Gastroesophageal sphincter (tissue), 3 donors: Measurements from ENCODE around the gene ROR2.

Source experiments
- POLR2A ChIP-seq, 2 donors: fragments of 450-650 bp; IDR thresholded peaks; one replicate each; pipeline ENCODE4 v1.6.1; 2017; ENCODE audit warnings: antibody characterized with exemption in 2 of 2, mild to moderate bottlenecking in 2 of 2, moderate library complexity in 1 of 2
- POLR2AphosphoS5 ChIP-seq: sonication (generic); formaldehyde crosslinking; IDR thresholded peaks from one replicate; pipeline ENCODE4 v1.6.1; 2017; ENCODE audit warnings: antibody characterized with exemption
- TF ChIP-seq, protein P1 (sequence below), 4 experiments: fragments of 200-600 bp in 2 of 4; fragments of 450-650 bp in 2 of 4; sonication (generic) in 1 of 4; IDR thresholded peaks; one replicate each; pipeline ENCODE4 v1.5.1; 2017 to 2019; ENCODE audit warnings: antibody characterized with exemption in 4 of 4, mild to moderate bottlenecking in 2 of 4, moderate library complexity in 2 of 4

DNA sequence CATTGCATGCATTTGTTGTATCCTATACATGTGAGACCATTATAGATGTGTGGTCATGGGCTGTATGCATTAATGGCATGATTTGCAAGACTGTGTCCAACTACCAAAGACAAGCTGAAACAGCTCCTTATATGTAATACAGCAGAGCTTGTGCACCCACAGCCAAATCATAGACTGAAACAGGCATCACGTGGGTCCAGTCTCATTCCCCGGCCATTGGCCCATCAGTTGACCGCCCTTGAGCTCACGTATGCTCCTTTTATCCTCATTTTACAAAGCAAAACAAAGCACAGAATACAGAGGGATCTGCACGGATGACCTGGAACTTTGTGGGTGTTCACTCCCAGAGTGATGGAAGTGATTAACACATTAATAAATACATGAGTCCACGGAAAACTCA, 109.1 kb downstream of the ROR2 start:
- TF ChIP-seq, protein P1, sequence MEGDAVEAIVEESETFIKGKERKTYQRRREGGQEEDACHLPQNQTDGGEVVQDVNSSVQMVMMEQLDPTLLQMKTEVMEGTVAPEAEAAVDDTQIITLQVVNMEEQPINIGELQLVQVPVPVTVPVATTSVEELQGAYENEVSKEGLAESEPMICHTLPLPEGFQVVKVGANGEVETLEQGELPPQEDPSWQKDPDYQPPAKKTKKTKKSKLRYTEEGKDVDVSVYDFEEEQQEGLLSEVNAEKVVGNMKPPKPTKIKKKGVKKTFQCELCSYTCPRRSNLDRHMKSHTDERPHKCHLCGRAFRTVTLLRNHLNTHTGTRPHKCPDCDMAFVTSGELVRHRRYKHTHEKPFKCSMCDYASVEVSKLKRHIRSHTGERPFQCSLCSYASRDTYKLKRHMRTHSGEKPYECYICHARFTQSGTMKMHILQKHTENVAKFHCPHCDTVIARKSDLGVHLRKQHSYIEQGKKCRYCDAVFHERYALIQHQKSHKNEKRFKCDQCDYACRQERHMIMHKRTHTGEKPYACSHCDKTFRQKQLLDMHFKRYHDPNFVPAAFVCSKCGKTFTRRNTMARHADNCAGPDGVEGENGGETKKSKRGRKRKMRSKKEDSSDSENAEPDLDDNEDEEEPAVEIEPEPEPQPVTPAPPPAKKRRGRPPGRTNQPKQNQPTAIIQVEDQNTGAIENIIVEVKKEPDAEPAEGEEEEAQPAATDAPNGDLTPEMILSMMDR (IDR thresholded peaks at IDR 0.05), result no peak
- TF ChIP-seq POLR2A (IDR thresholded peaks at IDR 0.05), result no peak
- no peak for TF ChIP-seq POLR2AphosphoS5
